Measurements from ENCODE around the gene DEUP1. TPM values are rescaled to one million over a fixed set of nuclear protein-coding genes. Genes with fewer than 3 reads are reported as not detected.

The DEUP1 gene
- polyA plus RNA-seq, 1 of the 3 experiments (the other 2 are of a cell fraction) = not detected

DNA sequence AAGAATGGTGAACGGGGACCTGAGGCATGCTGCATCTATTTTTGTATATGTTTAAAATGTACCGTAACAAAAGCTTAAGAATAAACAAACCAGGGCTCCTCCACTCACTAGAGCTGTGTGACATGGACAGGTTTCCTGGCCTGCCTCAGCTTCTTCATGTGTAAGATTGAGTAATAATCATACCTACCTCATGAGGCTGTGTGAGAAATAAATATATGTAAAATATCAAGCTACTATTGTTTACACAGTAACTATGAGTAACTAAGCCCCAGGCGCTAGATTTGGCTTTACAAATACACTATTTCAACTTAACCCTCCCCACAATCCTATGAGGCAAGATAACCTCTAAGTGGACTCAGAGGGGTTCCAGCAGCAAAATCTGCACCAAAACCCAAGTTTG lies 146.3 kb downstream of the DEUP1 start:
- Histone ChIP-seq H2AFZ (ENCODE audit: low read depth) (no peak overlapping the region), H3K79me2 (ENCODE audit: insufficient read depth) (no peaks in the 10 kb centered on the region), H3K9ac (no peak overlapping the region), H3K27me3 (ENCODE audit: insufficient read depth) (no peaks in the 10 kb centered on the region), H3K9me3 (no peaks in the 10 kb centered on the region), H3K4me2 (no peak overlapping the region), H3K27ac (ENCODE audit: low read depth in 2 of 2, low read length in 1 of 2) (no peak overlapping the region), H3K9me2 (no peaks in the 10 kb centered on the region), H3K4me3 (ENCODE audit: low read depth in 2 of 2, low read length in 1 of 2) (no peak overlapping the region), H4K20me1 (ENCODE audit: insufficient read depth) (no peaks in the 10 kb centered on the region), H3K4me1 (ENCODE audit: control insufficient read depth in 1 of 2, insufficient read depth in 2 of 2, low read depth in 1 of 2, low read length in 1 of 2) (no peaks in the 10 kb centered on the region), H3F3A (replicated peaks; ENCODE audit: insufficient read depth) (no peaks in the 10 kb centered on the region), H3K36me3 (replicated peaks in 1 of 2; ENCODE audit: control insufficient read depth in 1 of 2, insufficient read depth in 2 of 2, low read length in 1 of 2) (no peaks in the 10 kb centered on the region)
- CTCF ChIA-PET = no interaction called here
- TF ChIP-seq TEAD4 (IDR thresholded peaks at IDR 0.05; ENCODE audit: borderline replicate concordance, insufficient read depth) = no peak
- TF ChIP-seq, protein P1, sequence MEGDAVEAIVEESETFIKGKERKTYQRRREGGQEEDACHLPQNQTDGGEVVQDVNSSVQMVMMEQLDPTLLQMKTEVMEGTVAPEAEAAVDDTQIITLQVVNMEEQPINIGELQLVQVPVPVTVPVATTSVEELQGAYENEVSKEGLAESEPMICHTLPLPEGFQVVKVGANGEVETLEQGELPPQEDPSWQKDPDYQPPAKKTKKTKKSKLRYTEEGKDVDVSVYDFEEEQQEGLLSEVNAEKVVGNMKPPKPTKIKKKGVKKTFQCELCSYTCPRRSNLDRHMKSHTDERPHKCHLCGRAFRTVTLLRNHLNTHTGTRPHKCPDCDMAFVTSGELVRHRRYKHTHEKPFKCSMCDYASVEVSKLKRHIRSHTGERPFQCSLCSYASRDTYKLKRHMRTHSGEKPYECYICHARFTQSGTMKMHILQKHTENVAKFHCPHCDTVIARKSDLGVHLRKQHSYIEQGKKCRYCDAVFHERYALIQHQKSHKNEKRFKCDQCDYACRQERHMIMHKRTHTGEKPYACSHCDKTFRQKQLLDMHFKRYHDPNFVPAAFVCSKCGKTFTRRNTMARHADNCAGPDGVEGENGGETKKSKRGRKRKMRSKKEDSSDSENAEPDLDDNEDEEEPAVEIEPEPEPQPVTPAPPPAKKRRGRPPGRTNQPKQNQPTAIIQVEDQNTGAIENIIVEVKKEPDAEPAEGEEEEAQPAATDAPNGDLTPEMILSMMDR (IDR thresholded peaks at IDR 0.05) = no peak
- no peak for TF ChIP-seq EZH2phosphoT487 (IDR thresholded peaks at IDR 0.05; ENCODE audit: borderline replicate concordance, low read depth)
- TF ChIP-seq, protein P2, sequence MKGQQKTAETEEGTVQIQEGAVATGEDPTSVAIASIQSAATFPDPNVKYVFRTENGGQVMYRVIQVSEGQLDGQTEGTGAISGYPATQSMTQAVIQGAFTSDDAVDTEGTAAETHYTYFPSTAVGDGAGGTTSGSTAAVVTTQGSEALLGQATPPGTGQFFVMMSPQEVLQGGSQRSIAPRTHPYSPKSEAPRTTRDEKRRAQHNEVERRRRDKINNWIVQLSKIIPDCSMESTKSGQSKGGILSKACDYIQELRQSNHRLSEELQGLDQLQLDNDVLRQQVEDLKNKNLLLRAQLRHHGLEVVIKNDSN (IDR thresholded peaks at IDR 0.05; ENCODE audit: borderline replicate concordance, low read depth) = no peak
- no peak for TF ChIP-seq POLR2AphosphoS5 (IDR thresholded peaks at IDR 0.05; ENCODE audit: low read depth, low read length)
- no peak for TF ChIP-seq TCF12 (IDR thresholded peaks at IDR 0.05)
- TF ChIP-seq RFX5 (IDR thresholded peaks at IDR 0.05; ENCODE audit: low read length) = no peak
- TF ChIP-seq JUND (IDR thresholded peaks at IDR 0.05) = no peak
- no peak for TF ChIP-seq CHD2 (IDR thresholded peaks at IDR 0.05; ENCODE audit: low read length, partially characterized antibody)
- TF ChIP-seq, protein P3, sequence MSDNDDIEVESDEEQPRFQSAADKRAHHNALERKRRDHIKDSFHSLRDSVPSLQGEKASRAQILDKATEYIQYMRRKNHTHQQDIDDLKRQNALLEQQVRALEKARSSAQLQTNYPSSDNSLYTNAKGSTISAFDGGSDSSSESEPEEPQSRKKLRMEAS (IDR thresholded peaks at IDR 0.05; ENCODE audit: low read depth) = no peak
- no peak for TF ChIP-seq FOXJ3 (CRISPR knock-in tag; IDR thresholded peaks at IDR 0.05)
- no peak for TF ChIP-seq FOXM1 (IDR thresholded peaks at IDR 0.05; ENCODE audit: low read depth)
- TF ChIP-seq, protein P4, sequence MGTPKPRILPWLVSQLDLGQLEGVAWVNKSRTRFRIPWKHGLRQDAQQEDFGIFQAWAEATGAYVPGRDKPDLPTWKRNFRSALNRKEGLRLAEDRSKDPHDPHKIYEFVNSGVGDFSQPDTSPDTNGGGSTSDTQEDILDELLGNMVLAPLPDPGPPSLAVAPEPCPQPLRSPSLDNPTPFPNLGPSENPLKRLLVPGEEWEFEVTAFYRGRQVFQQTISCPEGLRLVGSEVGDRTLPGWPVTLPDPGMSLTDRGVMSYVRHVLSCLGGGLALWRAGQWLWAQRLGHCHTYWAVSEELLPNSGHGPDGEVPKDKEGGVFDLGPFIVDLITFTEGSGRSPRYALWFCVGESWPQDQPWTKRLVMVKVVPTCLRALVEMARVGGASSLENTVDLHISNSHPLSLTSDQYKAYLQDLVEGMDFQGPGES (IDR thresholded peaks at IDR 0.05; ENCODE audit: low read depth, low read length) = no peak
- TF ChIP-seq NFIC (IDR thresholded peaks at IDR 0.05; ENCODE audit: borderline replicate concordance) = no peak
- no peak for TF ChIP-seq NRF1 (IDR thresholded peaks at IDR 0.05; ENCODE audit: low read depth, low read length)
- TF ChIP-seq EP300 (IDR thresholded peaks at IDR 0.05; ENCODE audit: borderline replicate concordance in 1 of 2, low read depth in 1 of 2, low read length in 1 of 2) = no peak
- POLR2A ChIA-PET = no interaction called here
- DNase-seq = no peak
- 85% methylated on average over 3 of the region's 3 CpGs for WGBS (ENCODE audit: low lambda C conversion rate)
